GM10847 (cell line): ENCODE results near the gene SCO1.

Experiments
- POLR2A ChIP-seq: IDR thresholded peaks from 2 replicates; pipeline ENCODE4 v1.6.1; 2011; ENCODE audit not compliant: insufficient read length; ENCODE audit errors: extremely low read depth

SCO1 gene

GRCh38 chr17:10697092-10698081 is at the start of gene SCO1, which contains the start of gene ADPRM:
Gene SCO1, minus strand, starts transcription at chr17:10697533. Its CDS starts 26 bp downstream, at chr17:10697507.
Gene ADPRM, plus strand, starts transcription at chr17:10697594. Its CDS starts 7,333 bp downstream, at chr17:10704927.
- peak; percentile 93 for TF ChIP-seq POLR2A

- TF ChIP-seq POLR2A: no peak
Observed at GRCh38 chr17:10745231-10745630, 47.9 kb upstream of the SCO1 start.

GRCh38 chr17:10744501-10745000 is 47.2 kb upstream of the SCO1 start:
- TF ChIP-seq POLR2A: no peak

DNA sequence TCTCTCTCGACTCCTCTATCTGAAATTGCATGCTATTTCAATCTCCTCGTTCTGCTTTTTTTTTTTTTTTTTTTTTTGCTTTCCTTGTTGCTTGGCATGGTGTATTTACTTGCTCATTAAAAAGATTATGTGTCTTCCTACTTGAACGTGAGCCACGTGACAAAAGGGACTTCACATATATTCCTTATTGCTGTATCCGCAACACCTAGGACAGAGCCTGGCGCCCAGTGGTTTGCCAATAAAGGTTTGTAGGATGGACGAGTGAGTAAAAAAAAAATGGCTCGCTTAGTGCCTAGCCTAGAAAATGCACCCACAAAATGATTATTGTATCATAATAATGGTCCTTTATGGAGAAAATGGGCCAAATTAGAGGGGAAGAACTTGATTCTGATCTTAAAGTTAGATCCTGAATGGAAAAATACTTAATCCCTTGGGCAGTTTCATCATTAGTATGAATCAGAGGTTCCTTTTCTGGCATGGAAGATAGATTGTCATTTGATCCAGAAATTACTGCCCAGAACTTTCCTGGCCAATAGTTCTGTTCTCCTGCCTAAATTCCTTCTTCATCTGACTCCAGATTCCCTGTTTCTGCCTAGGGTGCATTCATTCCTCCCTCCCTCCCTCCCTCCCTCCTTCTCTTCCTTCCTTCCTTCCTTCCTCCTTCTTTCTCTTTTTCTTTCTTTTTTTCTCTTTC is 46.1 kb upstream of the SCO1 start:
- no peak for TF ChIP-seq POLR2A

GRCh38 chr17:10742431-10742830 is 45.1 kb upstream of the SCO1 start:
- no peak for TF ChIP-seq POLR2A

DNA sequence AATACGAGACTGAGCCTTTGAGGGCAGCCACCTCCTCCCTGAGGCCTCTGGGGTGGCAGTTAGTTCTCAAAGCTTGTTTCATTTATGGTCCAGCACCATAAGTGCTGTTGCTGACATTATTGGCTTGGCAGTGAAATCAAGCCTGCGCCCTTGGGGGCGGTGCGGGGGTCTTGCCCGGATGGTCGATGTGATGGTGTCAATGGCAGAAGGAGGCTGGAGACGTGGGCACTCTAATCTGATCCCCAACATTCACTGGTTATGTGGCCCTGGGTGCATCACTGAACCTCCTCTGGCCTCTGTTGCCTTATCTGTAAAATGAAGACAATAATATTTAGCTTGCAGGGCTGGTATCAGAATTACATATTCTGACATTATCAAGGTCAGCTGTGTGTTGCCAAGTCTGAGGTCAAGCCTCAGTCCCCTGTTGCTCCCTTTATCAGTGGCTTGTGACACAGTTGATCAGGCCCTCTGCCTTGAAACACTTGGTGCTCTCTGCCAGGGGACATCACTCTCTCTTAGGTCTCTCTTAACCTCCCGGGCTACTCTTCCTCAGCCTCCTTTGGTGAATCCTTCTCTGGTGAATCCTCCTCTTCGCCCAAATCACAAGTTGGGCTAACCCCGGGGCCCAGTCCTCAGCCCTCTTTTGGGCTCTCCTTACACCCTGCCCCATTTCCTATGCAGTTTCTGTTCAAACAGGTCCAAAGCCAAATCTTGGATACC is 44.2 kb upstream of the SCO1 start:
- TF ChIP-seq POLR2A: no peak

GRCh38 chr17:10739386-10739785 is 42.1 kb upstream of the SCO1 start:
- TF ChIP-seq POLR2A: no peak

GRCh38 chr17:10738521-10739258 is 41.4 kb upstream of the SCO1 start:
- no peak for TF ChIP-seq POLR2A

- no peak for TF ChIP-seq POLR2A
Observed at GRCh38 chr17:10737736-10738135, 40.4 kb upstream of the SCO1 start.

DNA sequence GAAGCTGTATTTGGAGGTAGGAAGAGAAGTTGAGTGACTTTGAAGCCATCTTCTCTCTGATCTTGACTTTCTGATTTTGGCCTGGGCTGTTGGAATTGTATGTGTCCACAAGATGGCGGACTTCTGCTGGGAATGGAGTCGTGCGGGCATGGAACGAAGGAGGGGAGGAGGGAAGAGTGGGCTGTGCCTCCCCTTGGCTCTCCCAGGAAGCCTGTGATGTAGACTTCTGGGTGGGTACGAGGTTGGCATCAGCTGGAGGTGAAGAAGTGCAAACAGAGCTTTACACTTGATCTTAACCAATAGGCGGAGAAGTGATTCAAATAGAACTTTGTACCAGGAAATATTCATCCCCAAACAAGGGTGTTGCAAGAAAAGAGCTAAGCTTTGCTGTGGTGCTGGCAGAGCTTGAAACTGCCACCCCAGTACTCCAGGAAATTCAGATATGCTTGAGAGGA is 39.9 kb upstream of the SCO1 start:
- no peak for TF ChIP-seq POLR2A

- TF ChIP-seq POLR2A: no peak
Observed at GRCh38 chr17:10735821-10736220, 38.5 kb upstream of the SCO1 start.

- TF ChIP-seq POLR2A: no peak
Observed at GRCh38 chr17:10735251-10735650, 37.9 kb upstream of the SCO1 start.

- no peak for TF ChIP-seq POLR2A
Observed at GRCh38 chr17:10733666-10734065, 36.3 kb upstream of the SCO1 start.

GRCh38 chr17:10731408-10731879 is 34.1 kb upstream of the SCO1 start:
- no peak for TF ChIP-seq POLR2A
